ENCODE data around the gene C11orf68.

- TF ChIP-seq CTCF (conservative IDR thresholded peaks at IDR 0.05): no peak
- TF ChIP-seq EZH2 (IDR thresholded peaks at IDR 0.05; ENCODE audit: low read depth): no peak
Observed at GRCh38 chr11:65965986-65966762, 47.3 kb upstream of the C11orf68 start.
